Measurements from ENCODE around the gene ECT2L. TPM values are rescaled to one million over a fixed set of nuclear protein-coding genes. Genes with fewer than 3 reads are reported as not detected.
A peak's percentile ranks its signal among the peaks of the same experiment; 100 is the strongest.

Gene ECT2L
- total RNA-seq, 1 donor, result under 0.01 TPM

- DNase-seq (ENCODE audit: low read depth), result no peak
- H3K4me3 ChIP-seq (ENCODE audit: low read depth, low read length), result no peak overlapping the region
- TF ChIP-seq CTCF (IDR thresholded peaks at IDR 0.05; ENCODE audit: insufficient read depth, low read length), result no peak
Measured at GRCh38 chr6:138864343-138864890, 68.5 kb downstream of the ECT2L start.

- DNase-seq (ENCODE audit: low read depth), result no peak
- TF ChIP-seq CTCF (IDR thresholded peaks at IDR 0.05; ENCODE audit: insufficient read depth, low read length), result no peak
- no peak overlapping the region for H3K4me3 ChIP-seq (ENCODE audit: low read depth, low read length)
Measured at GRCh38 chr6:138865480-138866109, 69.7 kb downstream of the ECT2L start.

- TF ChIP-seq CTCF (IDR thresholded peaks at IDR 0.05; ENCODE audit: insufficient read depth, low read length), result no peak
- no peak for DNase-seq (ENCODE audit: low read depth)
Measured at GRCh38 chr6:138868181-138868580, 72.3 kb downstream of the ECT2L start.

GRCh38 chr6:138869398-138869797 lies 73.5 kb downstream of the ECT2L start:
- TF ChIP-seq CTCF (IDR thresholded peaks at IDR 0.05; ENCODE audit: insufficient read depth, low read length), result no peak

More at GRCh38 chr6:138868181-138868580, 72.3 kb downstream of the ECT2L start:
- H3K4me3 ChIP-seq (ENCODE audit: low read depth, low read length), result no peak overlapping the region

DNA sequence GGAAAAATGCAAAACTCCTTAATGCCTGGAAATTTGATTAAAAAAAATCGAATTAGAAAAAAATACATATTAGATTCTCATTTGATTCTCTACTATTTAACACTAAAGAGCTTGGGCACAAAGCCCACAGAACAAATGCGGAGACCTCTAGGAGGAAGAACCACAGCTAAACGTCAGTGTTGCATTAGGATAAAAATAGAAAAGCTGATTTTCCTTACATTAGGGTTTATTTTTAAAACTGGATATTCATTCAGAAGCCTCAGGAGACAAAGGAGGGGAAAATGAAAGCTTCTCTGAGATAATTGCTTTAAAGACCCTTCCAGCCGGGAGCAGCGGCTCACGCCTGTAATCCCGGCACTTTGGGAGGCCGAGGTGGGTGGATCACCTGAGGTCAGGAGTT lies 77.3 kb downstream of the ECT2L start:
- H3K4me3 ChIP-seq (ENCODE audit: low read depth, low read length), result no peak overlapping the region
- DNase-seq (ENCODE audit: low read depth), result no peak
- TF ChIP-seq CTCF (IDR thresholded peaks at IDR 0.05; ENCODE audit: insufficient read depth, low read length), result no peak

More at GRCh38 chr6:138869398-138869797, 73.5 kb downstream of the ECT2L start:
- H3K4me3 ChIP-seq (ENCODE audit: low read depth, low read length), result no peak overlapping the region
- DNase-seq (ENCODE audit: low read depth), result peak; percentile 63

DNA sequence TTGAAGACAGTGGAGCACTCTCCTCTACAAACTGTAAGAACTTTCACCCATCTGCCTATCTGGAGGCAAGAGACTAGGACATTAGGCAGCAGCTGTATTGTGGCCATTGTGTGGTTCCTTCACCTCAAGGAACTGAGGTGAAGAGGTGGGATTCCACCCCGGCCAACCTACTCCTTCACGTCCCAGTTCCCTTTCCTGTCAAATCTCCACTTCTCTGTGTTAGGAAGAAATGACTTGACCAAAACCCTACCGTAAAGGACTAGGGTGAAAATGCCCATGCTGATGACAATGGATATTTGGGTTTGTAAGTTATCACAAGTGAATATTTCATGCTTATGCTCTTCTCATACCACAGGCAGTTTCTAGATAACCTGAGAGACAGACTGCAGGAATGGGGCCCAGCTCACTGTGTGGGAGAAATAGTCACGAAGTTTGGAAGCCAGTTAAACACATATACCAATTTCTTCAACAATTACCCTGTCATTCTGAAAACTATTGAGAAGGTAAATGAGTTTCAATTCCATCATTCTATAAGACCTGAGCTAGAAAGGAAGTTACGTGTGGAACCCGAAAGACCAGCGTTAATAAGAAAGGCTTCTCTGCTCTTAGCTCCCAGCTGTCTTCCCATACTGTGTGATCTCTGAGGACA lies 86.6 kb downstream of the ECT2L start:
- no peak for TF ChIP-seq CTCF (IDR thresholded peaks at IDR 0.05; ENCODE audit: insufficient read depth, low read length)
- DNase-seq (ENCODE audit: low read depth), result no peak
- no peak overlapping the region for H3K4me3 ChIP-seq (ENCODE audit: low read depth, low read length)
